HG02970 (cell line): ENCODE measurements around the gene ZNF534.
"Not testable (repeated sequence)": the region's sequence is repeated elsewhere in the genome, so short reads cannot be mapped to it uniquely, and the experiment has no call there.

Source experiments
- ATAC-seq: cut with Tn5 transposase; IDR thresholded peaks from one replicate; pipeline ENCODE4 v1.9.1; 2021; ENCODE audit warnings: mild to moderate bottlenecking, moderate library complexity, moderate number of reproducible peaks; ENCODE audit not compliant: unreplicated experiment, low FRiP score

ZNF534 gene

DNA sequence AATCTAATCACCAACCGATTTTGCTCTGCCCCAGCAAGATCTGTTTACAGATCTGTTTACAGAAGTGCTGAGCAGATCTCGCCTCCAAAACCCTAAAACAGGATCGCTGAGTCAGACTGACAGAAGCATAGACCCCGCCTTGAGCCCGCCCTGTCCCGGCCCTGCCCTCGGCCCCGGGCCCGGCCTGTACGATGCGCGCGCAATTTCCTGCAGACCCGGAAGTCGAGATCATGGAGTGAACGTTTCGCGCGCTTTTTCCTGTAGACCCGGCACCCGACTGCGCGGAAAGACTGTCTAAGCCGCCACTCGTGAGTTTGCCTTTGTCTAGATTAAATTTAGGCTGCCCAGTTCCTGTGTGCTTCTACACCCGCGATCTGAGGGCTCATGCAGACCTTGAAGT, at the start of gene ZNF534:
Gene ZNF534 (plus strand): TSS at position 212 of the 400 bp plus-strand sequence. CDS start 2,327 bp downstream, outside the sequence.
- ATAC-seq = no peak

DNA sequence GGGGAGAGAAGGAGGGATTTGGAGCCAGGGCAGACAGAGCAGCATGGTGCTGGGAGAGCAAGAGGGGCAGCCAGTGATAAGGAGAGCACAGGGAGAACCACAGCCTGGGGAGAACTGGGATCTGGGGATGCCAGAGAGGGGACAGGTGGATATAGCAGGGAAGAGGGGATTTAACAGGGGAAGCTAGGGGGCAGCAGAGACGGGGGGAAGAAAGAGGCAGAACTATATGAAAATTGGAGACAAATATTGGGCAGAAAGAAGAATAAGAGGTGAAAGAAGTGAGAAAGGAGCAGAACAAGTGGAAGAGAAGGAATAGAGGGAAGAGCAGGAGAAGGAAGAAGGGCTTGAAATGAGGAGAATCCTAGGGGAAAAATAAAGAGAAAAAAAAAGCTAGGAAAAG, 37.8 kb upstream of the ZNF534 start:
- no peak for ATAC-seq

DNA sequence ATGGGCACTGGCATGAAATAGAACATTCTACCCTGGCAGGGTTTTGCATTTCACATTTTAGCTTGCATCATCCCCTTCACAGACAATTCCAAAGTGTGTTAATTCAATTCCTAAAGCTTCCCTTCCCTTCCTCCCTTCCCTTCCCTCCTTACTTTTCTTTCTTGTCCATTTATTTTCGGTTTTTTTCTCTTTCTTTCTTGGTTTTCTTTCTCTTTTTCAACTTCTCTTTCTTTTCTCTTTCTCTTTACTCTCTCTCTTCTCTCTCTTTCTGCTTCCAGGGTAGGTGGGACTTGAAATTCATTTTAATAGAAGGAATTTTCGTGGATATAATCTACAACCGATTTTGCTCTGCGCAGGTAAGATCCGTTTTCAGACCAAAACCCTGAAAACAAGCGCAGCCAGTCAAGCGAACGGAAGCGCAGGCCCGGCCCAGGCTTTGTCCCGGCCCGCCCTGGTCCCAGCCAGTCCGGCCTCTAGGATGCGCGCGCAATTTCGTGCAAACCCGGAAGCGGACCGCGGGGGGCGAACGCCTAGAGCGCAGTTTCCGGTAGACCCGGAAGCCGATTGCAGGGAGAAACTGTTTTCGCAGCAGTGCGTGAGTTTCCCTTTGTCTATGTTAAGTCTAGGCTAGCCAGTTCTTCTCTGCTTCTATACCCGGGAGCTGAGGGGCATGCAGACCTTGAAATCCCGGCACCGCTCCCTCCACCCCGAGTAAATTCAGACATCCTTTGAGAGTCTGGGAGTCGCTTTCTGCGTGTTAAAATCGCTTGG, 31.5 kb upstream of the ZNF534 start, which contains the start of gene ZNF528:
Gene ZNF528 (plus strand): TSS at position 540 of the 771 bp plus-strand sequence. CDS start 4,165 bp downstream, outside the sequence.
- no peak for ATAC-seq

DNA sequence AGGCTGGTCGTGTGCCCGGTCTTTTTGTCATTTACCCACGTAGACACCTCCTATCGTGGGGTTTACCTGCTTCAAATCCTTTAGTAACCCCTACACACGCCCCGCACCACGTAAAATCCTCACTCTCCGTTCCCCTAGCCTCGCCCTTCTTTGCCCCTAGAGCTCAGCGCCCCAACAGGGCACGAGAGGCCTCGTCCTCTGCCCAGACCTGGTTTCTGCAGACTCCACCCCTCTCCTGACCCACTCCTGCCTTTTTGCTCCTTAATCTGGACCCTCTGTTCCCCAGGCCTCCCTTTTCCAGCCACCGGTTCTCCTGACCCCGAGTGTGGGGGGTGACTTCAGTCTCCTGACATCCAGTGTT, 30.9 kb upstream of the ZNF534 start:
- no peak for ATAC-seq

DNA sequence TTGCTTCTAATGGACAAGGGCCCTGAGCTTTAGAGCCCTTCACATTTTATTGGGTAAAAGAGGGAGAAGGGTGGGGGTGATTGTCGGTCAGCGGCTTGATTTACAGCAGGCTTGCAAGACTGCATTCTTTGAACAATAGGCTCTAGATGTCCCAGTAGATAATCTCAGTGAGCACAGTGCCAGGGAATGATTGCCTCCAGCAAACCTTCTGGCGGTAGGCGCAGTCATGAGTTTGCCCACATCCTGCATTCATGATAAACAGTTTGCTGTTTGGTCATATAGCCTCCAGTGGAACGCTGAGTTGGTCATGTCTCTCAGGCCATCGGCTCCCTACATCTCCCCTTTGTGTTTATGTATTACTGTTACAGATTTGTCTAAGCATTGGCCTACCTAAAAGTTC, 18.7 kb upstream of the ZNF534 start:
- no peak for ATAC-seq

DNA sequence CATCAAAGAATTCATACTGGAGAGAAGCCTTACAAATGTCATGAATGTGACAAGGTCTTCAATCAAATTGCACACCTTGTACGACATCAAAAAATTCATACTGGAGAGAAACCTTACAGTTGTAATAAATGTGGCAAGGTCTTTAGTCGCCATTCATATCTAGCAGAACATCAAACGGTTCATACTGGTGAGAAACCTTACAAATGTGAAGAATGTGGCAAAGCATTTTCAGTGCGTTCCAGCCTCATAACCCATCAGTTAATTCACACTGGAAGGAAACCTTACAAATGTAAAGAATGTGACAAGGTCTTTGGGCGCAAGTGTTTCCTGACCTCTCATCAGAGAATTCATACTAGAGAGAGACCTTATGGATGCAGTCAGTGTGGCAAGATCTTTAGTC, 13.2 kb upstream of the ZNF534 start:
- no peak for ATAC-seq

DNA sequence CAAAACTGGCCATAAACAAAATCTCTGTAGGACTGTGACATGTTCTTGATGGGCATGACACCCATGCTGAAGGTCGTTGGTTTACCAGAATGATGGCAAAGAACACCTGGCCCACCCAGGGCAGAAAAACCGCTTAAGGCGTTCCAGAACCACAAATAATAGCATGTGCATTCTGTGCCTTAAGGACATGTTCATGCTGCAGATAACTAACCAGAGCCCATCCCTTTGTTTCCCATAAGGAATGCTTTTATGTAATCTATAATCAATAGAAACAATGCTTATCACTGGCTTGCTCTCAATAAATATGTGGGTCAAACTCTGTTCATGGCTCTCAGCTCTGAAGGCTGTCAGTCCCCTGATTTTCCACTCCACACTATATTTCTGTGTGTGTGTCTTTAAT, 13.2 kb downstream of the ZNF534 start:
- ATAC-seq = no peak

DNA sequence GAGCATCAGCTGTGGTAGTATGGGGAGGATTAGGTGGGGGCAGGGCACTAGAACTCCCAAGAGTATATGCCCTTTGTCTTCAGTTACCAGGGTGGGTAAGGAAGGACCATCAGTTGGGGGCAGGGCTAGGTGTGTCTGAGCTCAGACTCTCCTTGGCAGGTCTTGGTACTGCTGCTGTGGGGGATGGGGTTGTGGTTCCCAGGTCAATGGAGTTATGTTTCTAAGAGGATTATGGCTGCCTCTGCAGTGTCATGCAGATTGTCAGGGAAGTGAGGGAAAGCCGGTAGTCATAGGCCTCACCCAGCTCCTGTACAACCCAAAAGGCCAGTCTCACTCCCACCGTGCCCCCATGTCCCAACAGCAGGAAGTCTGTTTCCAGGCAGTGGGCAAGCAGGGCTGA, 15.6 kb downstream of the ZNF534 start:
- no peak for ATAC-seq

DNA sequence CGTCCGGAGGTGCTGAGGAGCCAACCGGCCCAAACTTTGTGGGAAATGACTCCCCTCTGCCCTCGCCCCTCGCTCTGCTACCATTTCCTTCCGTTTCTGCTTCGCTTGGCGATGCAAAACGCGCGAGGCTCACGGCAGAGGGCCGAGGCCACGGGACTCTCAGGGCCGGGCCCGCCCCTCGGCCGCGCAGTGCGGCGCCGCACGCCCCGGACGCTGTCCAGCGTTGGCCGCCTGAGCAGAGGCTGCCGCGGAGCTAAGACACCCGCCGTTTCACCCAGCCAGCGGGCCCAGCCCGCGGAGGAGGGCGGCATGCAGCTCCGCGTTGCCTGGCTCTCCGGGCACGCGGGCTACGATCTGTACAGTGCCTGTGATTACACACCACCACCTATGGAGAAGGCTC, 22.3 kb downstream of the ZNF534 start:
- no peak for ATAC-seq

DNA sequence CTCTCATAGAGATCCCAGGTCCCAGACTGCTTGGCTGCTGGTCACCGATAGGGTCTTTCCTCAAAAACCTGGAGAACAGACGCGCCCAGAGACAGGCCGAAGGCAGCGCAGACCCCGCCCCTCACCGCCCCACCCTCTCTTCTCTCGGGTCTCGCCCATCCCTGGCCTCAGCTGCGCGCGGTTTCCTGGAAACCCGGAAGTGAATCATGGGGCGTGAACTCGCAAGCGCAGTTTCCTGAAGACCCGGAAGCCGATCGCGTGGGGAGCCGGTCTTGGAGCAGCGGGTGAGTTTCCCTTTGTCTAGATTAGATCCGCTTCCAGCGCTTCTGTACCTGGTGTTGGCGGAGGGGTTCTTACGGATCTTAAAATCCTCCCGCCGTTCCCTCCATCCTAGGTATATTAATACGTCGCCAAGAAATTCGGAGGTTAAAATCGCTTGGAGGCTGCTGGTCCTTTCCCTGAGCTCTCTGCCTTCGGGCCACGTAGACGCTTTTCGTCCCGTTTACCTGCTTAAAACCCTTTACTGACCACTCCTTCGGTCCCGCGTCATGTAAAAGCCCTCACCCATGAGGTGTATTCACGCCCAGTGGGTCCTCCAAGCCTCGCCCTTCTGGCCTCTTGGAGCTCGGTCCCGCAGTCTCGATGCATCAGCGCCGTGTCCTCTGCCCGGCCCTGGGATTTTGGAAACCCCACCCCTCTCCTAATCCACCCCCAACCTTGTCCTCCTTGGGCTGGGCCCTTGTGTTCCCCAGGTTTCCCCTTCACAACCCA, 24.6 kb downstream of the ZNF534 start, which contains the start of gene ZNF578:
Gene ZNF578 (plus strand): TSS at position 230 of the 771 bp plus-strand sequence. CDS start 48,293 bp downstream, outside the sequence.
- no peak for ATAC-seq

DNA sequence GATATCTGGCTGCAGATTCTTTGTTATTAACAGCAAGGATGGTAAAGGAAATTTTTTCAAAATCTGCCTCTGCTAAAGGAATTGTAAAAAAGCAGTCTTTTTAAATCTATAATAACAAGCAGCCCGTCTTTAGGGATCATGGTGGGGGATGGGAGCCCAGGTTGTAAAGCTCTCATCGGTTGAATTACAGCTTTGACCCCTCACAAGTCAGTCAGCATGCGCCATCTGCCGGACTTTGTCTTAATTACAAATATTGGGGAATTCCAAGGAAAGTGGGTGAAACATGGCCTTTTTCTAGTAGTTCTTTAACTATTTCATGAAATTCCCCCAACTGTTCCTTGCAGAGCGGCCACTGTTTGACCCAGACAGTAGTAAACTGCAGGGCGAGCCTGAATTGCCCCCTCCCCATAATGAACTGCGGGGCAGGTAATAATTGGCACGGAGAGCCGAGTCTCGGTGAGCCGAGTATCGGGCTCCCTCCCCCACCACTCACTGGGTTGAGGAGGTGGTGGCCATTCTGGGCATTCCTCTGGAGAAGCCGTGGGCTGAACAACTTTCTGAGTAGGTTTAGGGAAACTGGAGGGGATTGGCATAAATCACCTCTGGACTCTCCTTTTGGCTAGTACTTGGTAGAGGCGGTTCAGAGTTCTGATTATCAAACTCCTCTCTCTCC, 36.0 kb downstream of the ZNF534 start:
- ATAC-seq = no peak

DNA sequence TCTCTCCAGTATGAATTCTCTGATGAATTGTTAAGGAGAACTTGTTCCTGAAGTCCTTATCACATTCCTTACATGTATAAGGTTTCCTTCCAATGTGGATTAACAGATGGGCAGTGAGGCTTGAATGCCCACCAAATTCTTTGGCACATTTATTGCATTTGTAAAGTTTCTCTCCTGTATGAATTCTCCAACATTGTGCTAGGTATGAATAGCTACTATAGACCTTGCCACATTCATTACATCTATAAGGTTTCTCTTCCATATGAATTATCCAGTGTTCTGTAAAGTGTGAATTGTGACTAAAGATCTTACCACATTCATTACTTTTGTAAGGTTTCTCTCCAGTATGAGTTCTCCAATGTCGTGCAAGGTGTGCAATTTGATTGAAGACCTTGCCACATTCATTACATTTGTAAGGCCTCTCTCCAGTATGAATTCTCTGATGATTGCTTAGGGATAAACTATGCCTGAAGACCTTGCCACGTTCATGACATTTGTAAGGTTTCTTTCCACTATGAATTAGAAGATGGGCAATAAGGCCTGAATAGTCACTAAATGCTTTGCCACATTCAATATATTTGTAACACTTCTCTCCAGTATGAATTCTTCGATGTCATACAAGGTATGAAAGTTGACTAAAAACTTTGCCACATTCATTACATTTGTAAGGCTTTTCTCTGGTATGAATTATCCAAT, 44.9 kb downstream of the ZNF534 start:
- no peak for ATAC-seq

DNA sequence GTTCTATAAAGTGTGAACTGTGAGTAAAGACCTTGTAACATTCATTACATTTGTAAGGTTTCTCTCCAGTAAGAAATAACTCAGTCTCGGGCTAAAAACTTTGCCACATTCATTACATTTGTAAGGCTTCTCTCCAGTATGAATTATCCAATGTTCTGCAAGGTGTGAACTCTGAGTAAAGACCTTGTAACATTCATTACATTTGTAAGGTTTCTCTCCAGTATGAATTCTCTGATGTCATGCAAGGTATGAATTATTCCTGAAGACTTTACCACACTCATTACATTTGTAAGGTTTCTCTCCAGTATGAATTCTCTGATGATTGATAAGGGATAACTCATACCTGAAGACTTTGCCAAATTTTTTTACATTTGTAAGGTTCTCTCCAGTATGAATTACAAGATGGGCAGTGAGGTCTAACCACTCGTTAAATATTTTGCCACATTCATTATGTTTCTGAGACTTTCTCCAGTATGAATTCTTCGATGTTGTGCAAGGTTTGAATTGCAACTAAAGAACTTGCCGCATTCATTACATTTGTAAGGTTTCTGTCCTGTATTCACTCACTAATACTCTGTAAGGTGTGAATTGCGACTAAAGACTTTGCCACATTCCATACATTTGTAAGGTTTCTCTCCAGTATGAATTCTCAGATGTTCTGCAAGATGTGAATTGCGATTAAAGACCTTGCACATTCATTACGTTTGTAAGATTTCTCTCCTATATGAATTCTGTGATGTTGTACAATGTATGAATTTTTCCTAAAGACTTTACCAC, 45.6 kb downstream of the ZNF534 start:
- no peak for ATAC-seq

DNA sequence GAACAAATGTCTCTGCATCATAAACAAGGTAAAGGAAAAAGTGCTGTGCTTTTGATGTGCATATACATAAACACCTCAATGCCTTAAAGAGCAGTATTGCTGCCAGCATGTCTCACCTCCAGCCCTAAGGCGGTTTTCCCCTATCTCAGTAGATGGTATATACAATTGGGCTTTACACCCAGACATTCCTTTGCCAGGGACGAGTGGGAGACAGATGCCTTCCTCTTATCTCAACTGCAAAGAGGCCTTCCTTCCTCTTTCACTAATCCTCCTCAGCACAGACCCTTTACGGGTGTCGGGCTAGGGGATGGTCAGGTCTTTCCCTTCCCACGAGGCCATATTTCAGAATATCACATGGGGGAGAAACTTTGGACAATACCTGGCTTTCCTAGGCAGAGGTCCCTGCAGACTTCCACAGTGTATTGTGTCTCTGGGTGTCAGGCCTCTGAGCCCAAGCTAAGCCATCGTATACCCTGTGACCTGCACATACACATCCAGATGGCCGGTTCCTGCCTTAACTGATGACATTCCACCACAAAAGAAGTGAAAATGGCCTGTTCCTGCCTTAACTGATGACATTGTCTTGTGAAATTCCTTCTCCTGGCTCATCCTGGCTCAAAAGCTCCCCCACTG, 55.3 kb downstream of the ZNF534 start:
- ATAC-seq = not testable (repeated sequence)

DNA sequence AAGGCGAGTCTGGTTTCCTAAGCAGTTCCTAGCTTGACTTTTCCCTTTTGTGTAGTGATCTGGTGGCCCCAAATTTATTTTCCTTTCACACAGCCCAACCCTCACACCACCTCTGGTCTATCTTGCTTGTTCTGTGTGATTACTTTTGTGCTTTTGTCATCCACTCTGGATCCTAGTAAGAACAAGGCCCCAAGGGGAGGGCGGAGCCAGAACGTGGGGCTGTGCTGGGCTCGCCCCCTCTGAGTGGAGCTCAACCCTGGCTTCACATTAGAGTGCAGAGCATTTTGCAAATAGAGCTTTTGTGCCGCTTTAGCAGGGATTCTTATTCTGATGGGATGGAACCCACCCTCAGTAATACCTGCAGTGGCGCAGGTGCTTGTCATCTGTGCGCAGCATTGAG, 56.1 kb downstream of the ZNF534 start:
- not testable (repeated sequence) for ATAC-seq

DNA sequence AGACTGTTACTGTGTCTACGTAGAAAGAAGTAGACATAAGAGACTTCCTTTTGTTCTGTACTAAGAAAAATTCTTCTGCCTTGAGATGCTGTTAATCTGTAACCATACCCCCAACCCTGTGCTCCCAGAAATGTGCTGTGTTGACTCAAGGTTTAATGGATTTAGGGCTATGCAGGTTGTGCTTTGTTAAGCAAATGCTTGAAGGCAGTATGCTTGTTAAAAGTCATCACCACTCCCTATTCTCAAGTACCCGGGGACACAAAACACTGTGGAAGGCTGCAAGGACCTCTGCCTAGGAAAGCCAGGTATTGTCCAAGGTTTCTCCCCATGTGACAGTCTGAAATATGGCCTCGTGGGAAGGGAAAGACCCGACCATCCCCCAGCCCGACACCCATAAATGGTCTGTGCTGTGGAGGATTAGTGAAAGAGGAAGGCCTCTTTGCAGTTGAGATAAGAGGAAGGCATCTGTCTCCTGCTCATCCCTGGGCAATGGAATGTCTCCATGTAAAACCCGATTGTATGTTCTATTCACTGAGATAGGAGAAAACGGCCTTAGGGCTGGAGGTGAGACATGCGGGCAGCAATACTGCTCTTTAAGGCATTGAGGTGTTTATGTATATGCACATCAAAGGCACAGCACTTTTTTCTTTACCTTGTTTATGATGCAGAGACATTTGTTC, 56.8 kb downstream of the ZNF534 start:
- not testable (repeated sequence) for ATAC-seq

DNA sequence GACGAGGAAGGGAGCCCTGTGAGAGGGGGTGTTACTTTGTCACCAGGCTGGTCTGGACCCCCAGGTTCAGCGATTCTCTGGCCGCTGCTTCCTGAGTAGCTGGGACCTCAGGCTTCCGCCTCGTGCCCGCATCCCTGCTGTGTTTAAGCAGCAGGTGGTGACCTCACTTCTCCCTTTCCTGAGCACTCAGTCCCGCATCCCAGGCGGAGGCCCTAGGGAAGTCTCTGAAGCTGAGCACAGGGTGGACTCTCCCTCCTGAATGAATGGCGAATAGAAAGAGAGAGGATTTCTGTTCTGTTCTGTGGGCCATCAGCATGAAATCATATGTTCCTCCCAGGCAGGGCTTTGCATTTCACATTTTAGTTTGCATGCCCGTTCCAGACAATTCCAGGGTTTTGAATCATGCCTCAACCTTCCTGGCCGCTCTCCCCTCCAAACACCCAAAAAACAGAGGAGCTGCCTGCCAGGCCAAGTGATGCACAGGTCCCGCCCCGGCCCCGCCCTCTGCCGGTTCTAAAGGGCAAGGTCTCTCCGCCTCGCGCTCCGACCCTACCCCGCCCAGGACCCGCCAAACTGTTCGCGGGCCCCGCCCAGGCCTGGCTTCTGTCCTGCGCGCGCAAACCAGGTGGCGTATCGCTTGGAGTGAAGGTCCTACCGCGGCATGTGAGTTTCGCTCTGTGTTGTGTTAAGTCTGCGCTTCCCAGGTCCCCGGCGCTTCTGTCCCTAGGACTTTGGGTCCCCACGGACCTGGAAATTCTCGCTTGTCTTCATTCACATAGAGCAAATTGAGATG, 63.4 kb downstream of the ZNF534 start:
- ATAC-seq = no peak

DNA sequence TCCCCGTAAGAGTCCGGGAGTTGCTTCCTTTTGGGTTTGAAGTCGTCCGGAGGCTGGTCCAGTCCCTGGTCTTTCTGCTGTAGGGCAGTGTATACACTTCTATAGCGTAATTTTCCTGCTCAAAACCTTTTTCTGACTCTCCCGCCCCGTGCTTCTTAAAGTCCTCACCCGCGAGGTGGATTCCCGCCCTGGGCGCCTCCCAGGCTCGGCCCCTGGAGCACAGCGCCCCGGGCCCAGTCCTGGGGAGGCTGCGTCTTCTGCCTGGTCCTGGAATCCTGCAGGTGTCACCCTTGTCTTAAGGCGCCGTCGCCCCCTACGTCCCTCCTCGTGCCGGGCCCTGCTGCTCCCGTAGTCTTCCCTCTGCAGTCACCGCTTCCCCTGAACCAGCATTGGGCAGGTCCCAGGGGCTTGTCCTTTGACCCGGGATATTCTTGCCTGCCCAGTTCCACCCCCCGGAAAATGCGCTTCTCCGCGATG, 64.1 kb downstream of the ZNF534 start:
- no peak for ATAC-seq
